ENCODE measurements around the gene LIPA. TPM values are rescaled to one million over a fixed set of nuclear protein-coding genes. Genes with fewer than 3 reads are reported as not detected.

The LIPA gene
- total RNA-seq, 1 donor, result 46.7 TPM

DNA sequence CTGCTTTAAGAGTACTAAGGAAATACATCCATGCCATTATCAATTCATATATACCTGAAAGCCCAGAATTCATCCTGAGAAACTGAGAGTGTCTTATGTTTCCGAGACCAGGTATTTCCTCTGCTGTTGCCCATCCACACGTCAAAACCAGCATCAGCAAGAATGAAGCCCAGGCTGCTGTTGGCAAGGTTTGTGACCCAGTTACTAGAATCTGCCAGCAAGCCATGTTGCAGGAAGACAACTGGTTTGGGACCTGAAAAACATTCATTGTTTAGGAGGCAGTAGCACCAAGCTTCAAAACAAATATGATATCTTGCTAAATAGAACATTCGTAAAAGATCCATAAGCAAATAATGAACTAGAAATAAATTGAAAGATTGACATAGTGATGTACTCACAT, 23.4 kb downstream of the LIPA start:
- TF ChIP-seq, protein P1, sequence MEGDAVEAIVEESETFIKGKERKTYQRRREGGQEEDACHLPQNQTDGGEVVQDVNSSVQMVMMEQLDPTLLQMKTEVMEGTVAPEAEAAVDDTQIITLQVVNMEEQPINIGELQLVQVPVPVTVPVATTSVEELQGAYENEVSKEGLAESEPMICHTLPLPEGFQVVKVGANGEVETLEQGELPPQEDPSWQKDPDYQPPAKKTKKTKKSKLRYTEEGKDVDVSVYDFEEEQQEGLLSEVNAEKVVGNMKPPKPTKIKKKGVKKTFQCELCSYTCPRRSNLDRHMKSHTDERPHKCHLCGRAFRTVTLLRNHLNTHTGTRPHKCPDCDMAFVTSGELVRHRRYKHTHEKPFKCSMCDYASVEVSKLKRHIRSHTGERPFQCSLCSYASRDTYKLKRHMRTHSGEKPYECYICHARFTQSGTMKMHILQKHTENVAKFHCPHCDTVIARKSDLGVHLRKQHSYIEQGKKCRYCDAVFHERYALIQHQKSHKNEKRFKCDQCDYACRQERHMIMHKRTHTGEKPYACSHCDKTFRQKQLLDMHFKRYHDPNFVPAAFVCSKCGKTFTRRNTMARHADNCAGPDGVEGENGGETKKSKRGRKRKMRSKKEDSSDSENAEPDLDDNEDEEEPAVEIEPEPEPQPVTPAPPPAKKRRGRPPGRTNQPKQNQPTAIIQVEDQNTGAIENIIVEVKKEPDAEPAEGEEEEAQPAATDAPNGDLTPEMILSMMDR (IDR thresholded peaks at IDR 0.05; ENCODE audit: extremely low read depth, low read depth, low read length), result no peak
- H3K4me2 ChIP-seq (ENCODE audit: insufficient read depth, low read length), result no peak overlapping the region
- no peak for DNase-seq (ENCODE audit: insufficient read length, low spot score, missing footprints)

DNA sequence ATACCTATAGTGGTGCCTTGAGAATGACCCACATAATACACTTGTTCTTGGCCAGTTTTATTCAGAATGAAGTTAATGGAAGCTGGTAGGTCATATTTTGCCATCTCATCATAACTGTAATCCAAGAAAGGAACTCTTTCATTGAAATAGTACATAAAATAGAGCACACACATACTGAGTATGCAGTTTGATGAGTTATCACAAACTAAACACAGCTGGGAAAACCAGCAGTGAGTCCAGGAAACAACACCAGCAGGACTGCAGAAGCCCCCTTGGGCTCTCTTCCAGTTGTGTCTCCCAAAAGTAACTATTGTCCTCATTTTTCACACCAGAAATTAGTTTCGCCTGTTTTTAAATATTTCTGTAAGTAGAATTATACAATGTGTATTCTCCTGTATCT, 24.7 kb downstream of the LIPA start:
- H3K79me2 ChIP-seq (ENCODE audit: insufficient read depth, low read length), result no peaks in the 10 kb centered on the region
- TF ChIP-seq, protein P1 (IDR thresholded peaks at IDR 0.05; ENCODE audit: extremely low read depth, low read depth, low read length), result no peak
- no peaks in the 10 kb centered on the region for H3K27me3 ChIP-seq (ENCODE audit: insufficient read depth, low read length)
- H3K4me2 ChIP-seq (ENCODE audit: insufficient read depth, low read length), result no peak overlapping the region
- H3K4me1 ChIP-seq (ENCODE audit: insufficient read depth, low read length), result no peaks in the 10 kb centered on the region
- no peak overlapping the region for H3K27ac ChIP-seq (ENCODE audit: low read depth, low read length)
- H3K36me3 ChIP-seq (ENCODE audit: insufficient read depth, low read length), result peaks cover 4% of the 10 kb centered on the region
- H2AFZ ChIP-seq (ENCODE audit: low read length), result no peak overlapping the region
- no peaks in the 10 kb centered on the region for H3K9me3 ChIP-seq (ENCODE audit: low read depth, low read length)
- no peak for DNase-seq (ENCODE audit: insufficient read length, low spot score, missing footprints)
- no peaks in the 10 kb centered on the region for H4K20me1 ChIP-seq (ENCODE audit: insufficient read depth, low read length)
- H3K4me3 ChIP-seq (ENCODE audit: insufficient read depth, low read length), result no peak overlapping the region

More for the DNA sequence above, 23.4 kb downstream of the LIPA start:
- no peaks in the 10 kb centered on the region for H3K27me3 ChIP-seq (ENCODE audit: insufficient read depth, low read length)
- no peaks in the 10 kb centered on the region for H3K79me2 ChIP-seq (ENCODE audit: insufficient read depth, low read length)
- no peak overlapping the region for H3K27ac ChIP-seq (ENCODE audit: low read depth, low read length)
- H3K4me1 ChIP-seq (ENCODE audit: insufficient read depth, low read length), result no peaks in the 10 kb centered on the region
- no peak overlapping the region for H2AFZ ChIP-seq (ENCODE audit: low read length)
- no peaks in the 10 kb centered on the region for H3K9me3 ChIP-seq (ENCODE audit: low read depth, low read length)
- H4K20me1 ChIP-seq (ENCODE audit: insufficient read depth, low read length), result no peaks in the 10 kb centered on the region
- H3K36me3 ChIP-seq (ENCODE audit: insufficient read depth, low read length), result peaks cover 4% of the 10 kb centered on the region
- no peak overlapping the region for H3K4me3 ChIP-seq (ENCODE audit: insufficient read depth, low read length)

DNA sequence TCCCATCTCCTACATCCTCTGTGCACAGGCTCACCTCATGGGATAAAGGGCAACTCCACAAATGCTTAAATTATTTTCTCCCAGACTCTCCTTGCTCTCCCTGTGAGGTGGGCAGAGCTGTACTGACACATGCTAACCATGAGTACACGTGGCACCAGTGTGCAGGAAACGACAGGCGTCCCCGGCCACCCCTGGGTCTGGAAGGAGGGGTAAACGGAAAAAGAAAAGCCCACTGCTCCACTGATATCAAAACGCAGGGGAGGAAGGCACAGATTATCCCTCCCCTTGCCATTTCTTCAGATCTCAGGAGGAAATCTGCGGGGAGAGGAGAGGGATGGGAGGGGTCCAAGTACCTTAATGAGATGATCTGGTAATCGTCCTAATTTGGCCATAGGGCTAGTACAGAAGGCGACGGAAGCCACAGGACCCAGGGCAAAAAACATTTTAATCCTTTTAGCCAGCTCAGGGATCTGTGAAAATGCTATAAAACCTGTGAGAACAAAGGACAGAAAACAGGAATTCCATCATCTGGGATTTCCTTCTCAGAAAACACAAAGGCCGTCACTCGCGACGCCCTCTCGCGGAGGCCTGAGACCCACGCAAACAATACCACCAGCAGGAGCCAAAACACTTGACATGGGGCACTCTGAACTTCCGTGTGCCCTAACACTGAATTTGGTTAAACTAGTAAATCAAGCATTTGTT, 26.7 kb downstream of the LIPA start:
- TF ChIP-seq, protein P1 (IDR thresholded peaks at IDR 0.05; ENCODE audit: extremely low read depth, low read depth, low read length), result no peak
- H3K4me1 ChIP-seq (ENCODE audit: insufficient read depth, low read length), result no peaks in the 10 kb centered on the region
- no peak overlapping the region for H3K4me2 ChIP-seq (ENCODE audit: insufficient read depth, low read length)
- no peaks in the 10 kb centered on the region for H3K27me3 ChIP-seq (ENCODE audit: insufficient read depth, low read length)
- no peaks in the 10 kb centered on the region for H4K20me1 ChIP-seq (ENCODE audit: insufficient read depth, low read length)
- H3K9me3 ChIP-seq (ENCODE audit: low read depth, low read length), result no peaks in the 10 kb centered on the region
- H3K27ac ChIP-seq (ENCODE audit: low read depth, low read length), result no peak overlapping the region
- no peak for DNase-seq (ENCODE audit: insufficient read length, low spot score, missing footprints)
- no peak overlapping the region for H3K4me3 ChIP-seq (ENCODE audit: insufficient read depth, low read length)
- peaks cover 4% of the 10 kb centered on the region for H3K36me3 ChIP-seq (ENCODE audit: insufficient read depth, low read length)
- H2AFZ ChIP-seq (ENCODE audit: low read length), result no peak overlapping the region
- no peaks in the 10 kb centered on the region for H3K79me2 ChIP-seq (ENCODE audit: insufficient read depth, low read length)

DNA sequence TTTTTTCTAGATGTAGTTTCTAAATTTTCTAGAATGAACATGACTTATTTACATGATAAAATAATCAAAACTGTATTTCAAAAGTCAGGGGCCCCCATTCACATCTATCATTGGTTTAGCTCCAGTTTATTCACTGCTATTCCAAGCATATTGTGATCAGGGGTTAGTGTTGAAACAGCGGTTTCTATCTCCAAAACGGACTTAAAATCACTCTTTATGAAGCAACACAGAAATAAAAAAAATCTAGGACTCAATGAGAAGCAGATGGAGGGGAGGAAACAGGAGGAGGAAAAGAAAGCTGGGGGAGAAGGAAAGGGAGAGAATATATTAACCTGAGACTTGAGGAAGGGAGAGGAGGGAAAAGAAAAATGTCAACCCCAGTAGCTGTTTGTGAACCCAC, 29.7 kb downstream of the LIPA start:
- H3K9me3 ChIP-seq (ENCODE audit: low read depth, low read length), result no peaks in the 10 kb centered on the region
- no peaks in the 10 kb centered on the region for H4K20me1 ChIP-seq (ENCODE audit: insufficient read depth, low read length)

More for the DNA sequence above, 29.7 kb downstream of the LIPA start:
- Histone ChIP-seq H2AFZ (ENCODE audit: low read length) (no peak overlapping the region), H3K4me2 (ENCODE audit: insufficient read depth, low read length) (no peak overlapping the region), H3K79me2 (ENCODE audit: insufficient read depth, low read length) (no peaks in the 10 kb centered on the region), H3K27me3 (ENCODE audit: insufficient read depth, low read length) (no peaks in the 10 kb centered on the region), H3K4me3 (ENCODE audit: insufficient read depth, low read length) (no peak overlapping the region), H3K36me3 (ENCODE audit: insufficient read depth, low read length) (peaks cover 4% of the 10 kb centered on the region), H3K4me1 (ENCODE audit: insufficient read depth, low read length) (peaks cover 5% of the 10 kb centered on the region), H3K27ac (ENCODE audit: low read depth, low read length) (no peak overlapping the region)
- TF ChIP-seq, protein P1 (IDR thresholded peaks at IDR 0.05; ENCODE audit: extremely low read depth, low read depth, low read length), result no peak
- no peak for DNase-seq (ENCODE audit: insufficient read length, low spot score, missing footprints)

All from osteoblast (primary cell).